Measurements from ENCODE around the gene PKD2L1. TPM values are rescaled to one million over a fixed set of nuclear protein-coding genes. Genes with fewer than 3 reads are reported as not detected.
A peak's percentile ranks its signal among the peaks of the same experiment; 100 is the strongest.

Gene PKD2L1
- total and polyA plus RNA-seq, 2 of the 8 experiments (the other 6 are each of a cell fraction or from before 2014, with no cell fraction given): 0.20 to 0.33 TPM

DNA sequence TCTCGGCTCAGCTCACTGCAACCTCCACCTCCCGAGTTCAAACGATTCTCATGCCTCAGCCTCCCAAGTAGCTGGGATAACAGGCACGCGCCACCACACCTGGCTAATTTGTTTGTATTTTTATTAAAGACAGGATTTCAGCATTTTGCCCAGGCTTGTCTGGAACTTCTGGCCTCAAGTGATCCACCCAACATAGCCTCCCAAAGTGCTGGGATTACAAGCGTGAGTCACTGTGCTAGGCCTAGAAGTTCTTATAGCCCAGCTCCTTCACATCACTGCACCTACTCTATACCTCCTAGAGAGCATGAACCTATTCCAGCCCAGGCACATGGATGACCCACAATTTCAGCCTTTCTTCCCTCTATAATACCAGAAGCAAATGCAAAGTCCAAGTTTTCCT lies 42.3 kb downstream of the PKD2L1 start:
- no peaks in the 10 kb centered on the region for H3K9me3 ChIP-seq (ENCODE audit: insufficient read depth in 2 of 2, low read depth in 1 of 2, low read length in 1 of 2)
- H3K4me2 ChIP-seq (ENCODE audit: insufficient read depth in 1 of 2, low read depth in 2 of 2, low read length in 2 of 2): no peak overlapping the region
- no peak overlapping the region for H2AK5ac ChIP-seq (ENCODE audit: low read depth, low read length)
- no peak overlapping the region for H3K18ac ChIP-seq (ENCODE audit: extremely low read depth, low read length)
- H3K9ac ChIP-seq (replicated peaks in 1 of 4; ENCODE audit: extremely low read depth in 1 of 4, low read depth in 3 of 4, low read length in 3 of 4): no peak overlapping the region
- H3K27me3 ChIP-seq (replicated peaks in 1 of 4; ENCODE audit: control insufficient read depth in 3 of 4, extremely low read depth in 1 of 4, insufficient read depth in 3 of 4, low read length in 3 of 4): no peaks in the 10 kb centered on the region
- H2BK12ac ChIP-seq (ENCODE audit: low read depth, low read length): no peak overlapping the region
- TF ChIP-seq BCL11A (IDR thresholded peaks at IDR 0.05; ENCODE audit: low read depth in 2 of 2, low read length in 2 of 2) (no peak), HDAC2 (IDR thresholded peaks at IDR 0.05; ENCODE audit: borderline replicate concordance in 1 of 2, low read depth in 2 of 2, low read length in 2 of 2) (no peak), YY1 (IDR thresholded peaks at IDR 0.05; ENCODE audit: low read depth, low read length) (no peak), SIRT6 (IDR thresholded peaks at IDR 0.05; ENCODE audit: low read length) (no peak), SRF (IDR thresholded peaks at IDR 0.05; ENCODE audit: low read depth, low read length) (no peak), ASH2L (IDR thresholded peaks at IDR 0.05; ENCODE audit: low read length) (no peak)
- TF ChIP-seq, protein P1, sequence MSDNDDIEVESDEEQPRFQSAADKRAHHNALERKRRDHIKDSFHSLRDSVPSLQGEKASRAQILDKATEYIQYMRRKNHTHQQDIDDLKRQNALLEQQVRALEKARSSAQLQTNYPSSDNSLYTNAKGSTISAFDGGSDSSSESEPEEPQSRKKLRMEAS (IDR thresholded peaks at IDR 0.05): no peak
- no peak overlapping the region for H3K14ac ChIP-seq (ENCODE audit: insufficient read length)
- H2BK5ac ChIP-seq (ENCODE audit: low read depth, low read length): no peak overlapping the region
- no peak overlapping the region for H4K5ac ChIP-seq (ENCODE audit: insufficient read length, low read depth, low read length)
- no peak for FAIRE-seq
- ChIA-PET POLR2A (ENCODE audit: partially characterized antibody) (interaction anchor here (1.0 to 2.6 kb wide), 3 partner anchors 10 to 411 kb away, joined by 3 to 20 read pairs (median 3); no protein-coding TSS in a partner anchor), CTCF (ENCODE audit: partially characterized antibody) (interaction anchor here (1.0 to 1.2 kb wide), 3 partner anchors 10 to 16 kb away, joined by 3 to 4 read pairs (median 4); no protein-coding TSS in a partner anchor)
- no peak overlapping the region for H3K23ac ChIP-seq (ENCODE audit: insufficient read length)
- WGBS, 2 experiments (ENCODE audit: extremely low coverage in 1 of 2, insufficient coverage in 1 of 2, insufficient read length in 1 of 2, insufficient replicate concordance in 2 of 2, low coverage in 1 of 2, low lambda C conversion rate in 2 of 2, missing lambda C conversion rate in 1 of 2): 96% methylated on average over 6 of the region's 6 CpGs; no CpG with 5 or more reads in 1 of the 2 experiments
- H3K4me1 ChIP-seq (replicated peaks in 1 of 4; ENCODE audit: control insufficient read depth in 3 of 4, insufficient read depth in 4 of 4, low read length in 3 of 4): peaks cover 0 to 8% (median 4%) of the 10 kb centered on the region in 4 experiments; a peak in 4 of 7 replicates
- H4K8ac ChIP-seq (ENCODE audit: extremely low read depth, insufficient read depth, low read length): no peak overlapping the region
- peak overlapping the region; percentile 37; the same call in 1 of the 2 replicates for H2BK15ac ChIP-seq (ENCODE audit: low read length)
- H4K20me1 ChIP-seq (replicated peaks in 1 of 2; ENCODE audit: control insufficient read depth in 1 of 2, insufficient read depth in 2 of 2, low read length in 2 of 2): no peaks in the 10 kb centered on the region
- no peak overlapping the region for H2AFZ ChIP-seq (ENCODE audit: low read length)
- H4K91ac ChIP-seq (replicated peaks; ENCODE audit: insufficient read length, low read length): no peak overlapping the region
- H3K23me2 ChIP-seq (ENCODE audit: low read depth, low read length): peaks cover 11% of the 10 kb centered on the region
- H2BK120ac ChIP-seq (replicated peaks; ENCODE audit: low read depth, low read length): no peak overlapping the region
- peaks cover 0 to 6% (median 4%) of the 10 kb centered on the region in 4 experiments; a peak in 4 of 8 replicates for H3K36me3 ChIP-seq (ENCODE audit: control insufficient read depth in 2 of 4, insufficient read depth in 4 of 4, low read length in 3 of 4)
- no peak overlapping the region for H3K4ac ChIP-seq (replicated peaks; ENCODE audit: insufficient read length, low read depth, low read length)
- no peak overlapping the region for H3K4me3 ChIP-seq (ENCODE audit: extremely low read depth in 1 of 4, insufficient read depth in 2 of 4, low read depth in 3 of 4, low read length in 4 of 4)
- H3K79me1 ChIP-seq (ENCODE audit: low read depth, low read length): no peaks in the 10 kb centered on the region
- H3K79me2 ChIP-seq (ENCODE audit: control insufficient read depth in 1 of 2, insufficient read depth in 2 of 2, low read length in 2 of 2): peaks cover 7 to 32% of the 10 kb centered on the region in 2 experiments; a peak in 3 of 4 replicates
- 0 out of 2 replicates have a peak overlapping the region, but pooled peaks have one; percentile 75 for H2BK20ac ChIP-seq (ENCODE audit: low read length)
- DNase-seq (ENCODE audit: low read depth in 1 of 2, low spot score in 2 of 2): no peak
- H3K27ac ChIP-seq (ENCODE audit: low read depth, low read length): no peak overlapping the region
- no peak overlapping the region for H3K56ac ChIP-seq (replicated peaks; ENCODE audit: insufficient read length, low read depth, low read length)

Measured in H1 (cell line).